Endothelial cell of umbilical vein (primary cell): ENCODE data around the gene CISD2.
"Not testable (repeated sequence)": the region's sequence is repeated elsewhere in the genome, so short reads cannot be mapped to it uniquely, and the experiment has no call there.

Experiments
- CTCF ChIP-seq, 2 donors: IDR thresholded peaks; 1 replicate in 1 of 2; 2 replicates in 1 of 2; pipeline ENCODE4 v1.5.1; 2011; ENCODE audit warnings: low read length in 2 of 2, mild to moderate bottlenecking in 2 of 2, moderate library complexity in 2 of 2, control low read depth in 1 of 2, inconsistent platforms in 1 of 2, low read depth in 1 of 2; ENCODE audit not compliant: insufficient read depth in 1 of 2; ENCODE audit errors: extremely low read depth in 1 of 2
- EZH2 ChIP-seq: IDR thresholded peaks from 2 replicates; pipeline ENCODE4 v1.6.1; 2012; ENCODE audit warnings: borderline replicate concordance, low read depth, mild to moderate bottlenecking, moderate library complexity, low read length, inconsistent platforms; ENCODE audit not compliant: severe bottlenecking
- FOS ChIP-seq: IDR thresholded peaks from 2 replicates; pipeline ENCODE4 v1.6.1; 2011; ENCODE audit warnings: mild to moderate bottlenecking, low read length, moderate library complexity, borderline replicate concordance; ENCODE audit not compliant: insufficient read depth
- GATA2 ChIP-seq: IDR thresholded peaks from 2 replicates; pipeline ENCODE4 v1.7.0; 2011; ENCODE audit warnings: low read depth, mild to moderate bottlenecking, moderate library complexity, mixed read lengths, low read length; ENCODE audit not compliant: insufficient read length, insufficient read depth
- JUN ChIP-seq: IDR thresholded peaks from 2 replicates; pipeline ENCODE4 v1.6.1; 2011; ENCODE audit warnings: borderline replicate concordance, low read depth; ENCODE audit not compliant: insufficient read length, insufficient read depth
- MAX ChIP-seq: IDR thresholded peaks from 2 replicates; pipeline ENCODE4 v1.6.1; 2011; ENCODE audit not compliant: insufficient read depth, insufficient read length
- MYC ChIP-seq: IDR thresholded peaks from one replicate; pipeline ENCODE4 v1.6.1; 2011; ENCODE audit warnings: mild to moderate bottlenecking, low read depth, low read length
- POLR2A ChIP-seq: IDR thresholded peaks from 2 replicates; pipeline ENCODE4 v1.6.1; 2012; ENCODE audit warnings: low read depth, mild to moderate bottlenecking, control low read depth, low read length
- POLR2AphosphoS5 ChIP-seq: IDR thresholded peaks from 2 replicates; pipeline ENCODE4 v1.6.1; 2012; ENCODE audit warnings: low read depth, mild to moderate bottlenecking, control low read depth, low read length, moderate library complexity; ENCODE audit not compliant: insufficient read depth

- TF ChIP-seq CTCF (IDR thresholded peaks at IDR 0.05; ENCODE audit: extremely low read depth in 1 of 2, insufficient read depth in 1 of 2, low read depth in 1 of 2, low read length in 2 of 2); POLR2A; MYC; MAX; EZH2; POLR2AphosphoS5; GATA2; JUN; FOS: not testable (repeated sequence)
Observed at GRCh38 chr4:102878349-102878748, 9.6 kb downstream of the CISD2 start.
